Karpas-422 (cell line): ENCODE measurements around the gene MMD2. TPM values are rescaled to one million over a fixed set of nuclear protein-coding genes. Genes with fewer than 3 reads are reported as not detected.

Experiments used
- DNase-seq: peaks from one replicate; pipeline ENCODE4 v3.0.0-alpha.2; 2015
- H2AFZ ChIP-seq: fragments of 200-600 bp; sonication (generic); 2 replicates; pipeline ENCODE4 v1.6.1; 2014; ENCODE audit warnings: antibody characterized with exemption, low read length, mixed read lengths
- H3K27ac ChIP-seq: fragments of 200-600 bp; sonication (generic); 2 replicates; pipeline ENCODE4 v1.5.1; 2014; ENCODE audit warnings: mild to moderate bottlenecking, low read length, moderate library complexity
- H3K27me3 ChIP-seq: fragments of 200-600 bp; sonication (generic); 2 replicates; pipeline ENCODE4 v1.6.1; 2014; ENCODE audit warnings: low read length, mixed read lengths
- H3K36me3 ChIP-seq: fragments of 200-600 bp; sonication (generic); 2 replicates; pipeline ENCODE4 v1.6.1; 2014; ENCODE audit warnings: low read length, mixed read lengths; ENCODE audit not compliant: insufficient read depth
- H3K4me1 ChIP-seq: fragments of 200-600 bp; sonication (generic); 2 replicates; pipeline ENCODE4 v1.6.1; 2014; ENCODE audit warnings: mild to moderate bottlenecking, low read length, mixed read lengths
- H3K4me2 ChIP-seq: fragments of 200-600 bp; sonication (generic); 2 replicates; pipeline ENCODE4 v1.6.1; 2014; ENCODE audit warnings: low read length, low read depth, mild to moderate bottlenecking; ENCODE audit not compliant: poor library complexity, severe bottlenecking
- H3K4me3 ChIP-seq: fragments of 200-600 bp; sonication (generic); 2 replicates; pipeline ENCODE4 v1.5.1; 2014; ENCODE audit warnings: mild to moderate bottlenecking, antibody characterized with exemption, low read length, mixed read lengths
- H3K79me2 ChIP-seq: fragments of 200-600 bp; sonication (generic); 2 replicates; pipeline ENCODE4 v1.6.1; 2014; ENCODE audit warnings: mild to moderate bottlenecking, low read length, mixed read lengths
- H3K9ac ChIP-seq: fragments of 200-600 bp; sonication (generic); 2 replicates; pipeline ENCODE4 v1.6.0; 2014; ENCODE audit warnings: low read length
- H3K9me2 ChIP-seq: fragments of 200-600 bp; sonication (generic), shearing (Covaris generic); replicated peaks from 2 replicates; pipeline ENCODE4 v1.6.0; 2014; ENCODE audit warnings: mild to moderate bottlenecking, low read length, moderate library complexity; ENCODE audit not compliant: insufficient read depth
- H3K9me3 ChIP-seq: fragments of 300-700, 200-600 bp; sonication (generic); 2 replicates; pipeline ENCODE4 v1.6.1; 2014; ENCODE audit warnings: low read length, mixed read lengths
- H4K20me1 ChIP-seq: fragments of 200-600 bp; sonication (generic); 2 replicates; pipeline ENCODE4 v1.6.1; 2014; ENCODE audit warnings: mild to moderate bottlenecking, antibody characterized with exemption, low read length, low read depth; ENCODE audit not compliant: insufficient read depth
- total RNA-seq: library from RNA; depleted of rRNA; stranded (reverse); fragments of >200 nt; shearing (Covaris generic); gene quantifications from 2 replicates; pipeline ENCODE4 v1.2.3, GENCODE V29; 2014; ENCODE audit warnings: low replicate concordance

The MMD2 gene
- total RNA-seq, 1 experiment from 2014 or later = not detected

DNA sequence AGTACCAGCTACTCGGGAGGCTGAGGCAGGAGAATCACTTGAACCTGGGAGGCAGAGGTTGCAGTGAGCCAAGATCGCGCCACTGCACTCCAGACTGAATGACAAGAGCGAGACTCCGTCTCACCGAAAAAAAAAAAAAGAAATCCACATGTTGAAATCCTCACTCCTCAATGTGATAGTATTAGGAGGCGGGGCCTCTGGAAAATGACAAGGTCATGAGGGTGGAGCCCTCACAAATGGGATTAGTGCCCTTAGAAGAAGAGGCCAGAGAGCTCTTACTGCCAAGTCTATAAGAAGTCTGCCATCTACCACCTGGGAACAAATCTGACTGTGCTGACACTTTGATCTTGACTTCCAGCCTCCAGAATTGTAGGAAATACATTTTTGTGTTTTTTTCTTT lies 10.6 kb downstream of the MMD2 start:
- H3K4me2 ChIP-seq = no peak overlapping the region
- no peak overlapping the region for H2AFZ ChIP-seq
- H4K20me1 ChIP-seq = no peaks in the 10 kb centered on the region
- DNase-seq = no peak
- H3K4me3 ChIP-seq = no peak overlapping the region
- no peaks in the 10 kb centered on the region for H3K9me3 ChIP-seq
- no peak overlapping the region for H3K9ac ChIP-seq
- no peak overlapping the region for H3K27ac ChIP-seq
- no peaks in the 10 kb centered on the region for H3K9me2 ChIP-seq
- no peaks in the 10 kb centered on the region for H3K79me2 ChIP-seq
- H3K36me3 ChIP-seq = no peaks in the 10 kb centered on the region
- H3K4me1 ChIP-seq = no peaks in the 10 kb centered on the region
- H3K27me3 ChIP-seq = no peaks in the 10 kb centered on the region

DNA sequence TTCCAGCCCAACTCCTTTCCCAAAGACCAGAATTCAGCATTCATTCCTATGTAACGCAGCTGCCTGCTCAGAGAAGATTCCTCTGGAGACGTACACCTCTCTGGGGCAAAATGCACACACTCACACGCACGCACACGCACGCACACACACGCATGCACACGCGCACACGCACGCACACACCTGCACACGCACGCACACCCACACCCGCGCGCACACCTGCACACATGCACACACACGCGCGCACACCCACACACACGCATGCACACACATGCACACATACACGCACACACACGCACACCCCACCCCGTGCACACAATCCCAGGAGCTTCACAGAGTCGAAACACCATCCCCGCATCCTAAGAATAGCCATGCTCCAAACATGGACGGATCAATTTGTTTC lies 13.0 kb downstream of the MMD2 start:
- Histone ChIP-seq H3K9me2 (no peaks in the 10 kb centered on the region), H3K4me2 (no peak overlapping the region), H3K9ac (no peak overlapping the region), H4K20me1 (no peaks in the 10 kb centered on the region), H3K9me3 (no peaks in the 10 kb centered on the region), H3K27me3 (no peaks in the 10 kb centered on the region), H2AFZ (no peak overlapping the region), H3K79me2 (no peaks in the 10 kb centered on the region), H3K36me3 (no peaks in the 10 kb centered on the region), H3K4me3 (no peak overlapping the region), H3K27ac (no peak overlapping the region), H3K4me1 (no peaks in the 10 kb centered on the region)
- no peak for DNase-seq

DNA sequence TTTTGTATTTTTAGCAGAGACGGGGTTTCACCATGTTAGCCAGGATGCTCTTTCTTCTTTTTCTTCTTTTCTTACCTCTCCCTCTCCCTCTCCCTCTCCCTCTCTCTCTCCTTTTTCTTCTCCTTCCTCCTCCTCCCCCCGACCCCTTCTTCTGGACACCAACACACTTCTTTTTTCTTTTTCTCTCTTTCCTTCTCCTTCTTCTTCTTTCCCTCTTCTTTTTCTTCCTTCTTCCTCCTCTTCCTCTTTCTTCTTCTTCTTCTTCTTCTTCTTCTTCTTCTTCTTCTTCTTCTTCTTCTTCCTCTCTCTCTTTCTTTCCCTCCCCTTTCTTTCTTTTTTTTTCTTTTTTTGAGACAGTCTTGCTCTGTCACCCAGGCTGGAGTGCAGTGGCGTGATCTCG lies 14.0 kb downstream of the MMD2 start:
- Histone ChIP-seq H3K27ac (no peak overlapping the region), H3K36me3 (no peaks in the 10 kb centered on the region), H3K79me2 (no peaks in the 10 kb centered on the region), H3K27me3 (no peaks in the 10 kb centered on the region), H3K9ac (no peak overlapping the region), H3K9me3 (no peaks in the 10 kb centered on the region), H4K20me1 (no peaks in the 10 kb centered on the region), H3K4me1 (no peaks in the 10 kb centered on the region), H2AFZ (no peak overlapping the region), H3K9me2 (no peaks in the 10 kb centered on the region), H3K4me3 (no peak overlapping the region), H3K4me2 (no peak overlapping the region)
- no peak for DNase-seq

DNA sequence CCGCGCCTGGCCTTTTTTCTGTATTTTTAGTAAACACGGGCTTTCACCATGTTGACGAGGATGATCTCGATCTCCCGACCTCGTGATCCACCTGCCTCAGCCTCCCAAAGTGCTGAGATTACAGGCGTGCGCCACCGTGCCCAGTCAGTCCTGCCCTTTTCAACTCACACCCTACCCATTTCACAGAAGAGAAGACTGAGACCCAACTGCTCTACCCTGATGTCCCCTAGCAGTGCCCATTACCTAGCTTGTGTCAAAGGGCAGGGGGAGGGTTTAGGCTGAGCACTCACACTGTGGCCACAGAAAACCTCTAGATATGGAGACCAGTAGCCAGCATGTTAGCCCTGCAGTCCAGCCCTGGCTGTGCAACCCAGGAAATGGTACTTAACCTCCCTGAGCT lies 15.7 kb downstream of the MMD2 start:
- DNase-seq = no peak
- Histone ChIP-seq H4K20me1 (no peaks in the 10 kb centered on the region), H3K4me1 (no peaks in the 10 kb centered on the region), H3K9me2 (no peaks in the 10 kb centered on the region), H3K27me3 (no peaks in the 10 kb centered on the region), H3K4me3 (no peak overlapping the region), H3K27ac (no peak overlapping the region), H3K4me2 (no peak overlapping the region), H3K79me2 (no peaks in the 10 kb centered on the region), H2AFZ (no peak overlapping the region), H3K9ac (no peak overlapping the region), H3K9me3 (no peaks in the 10 kb centered on the region), H3K36me3 (no peaks in the 10 kb centered on the region)

DNA sequence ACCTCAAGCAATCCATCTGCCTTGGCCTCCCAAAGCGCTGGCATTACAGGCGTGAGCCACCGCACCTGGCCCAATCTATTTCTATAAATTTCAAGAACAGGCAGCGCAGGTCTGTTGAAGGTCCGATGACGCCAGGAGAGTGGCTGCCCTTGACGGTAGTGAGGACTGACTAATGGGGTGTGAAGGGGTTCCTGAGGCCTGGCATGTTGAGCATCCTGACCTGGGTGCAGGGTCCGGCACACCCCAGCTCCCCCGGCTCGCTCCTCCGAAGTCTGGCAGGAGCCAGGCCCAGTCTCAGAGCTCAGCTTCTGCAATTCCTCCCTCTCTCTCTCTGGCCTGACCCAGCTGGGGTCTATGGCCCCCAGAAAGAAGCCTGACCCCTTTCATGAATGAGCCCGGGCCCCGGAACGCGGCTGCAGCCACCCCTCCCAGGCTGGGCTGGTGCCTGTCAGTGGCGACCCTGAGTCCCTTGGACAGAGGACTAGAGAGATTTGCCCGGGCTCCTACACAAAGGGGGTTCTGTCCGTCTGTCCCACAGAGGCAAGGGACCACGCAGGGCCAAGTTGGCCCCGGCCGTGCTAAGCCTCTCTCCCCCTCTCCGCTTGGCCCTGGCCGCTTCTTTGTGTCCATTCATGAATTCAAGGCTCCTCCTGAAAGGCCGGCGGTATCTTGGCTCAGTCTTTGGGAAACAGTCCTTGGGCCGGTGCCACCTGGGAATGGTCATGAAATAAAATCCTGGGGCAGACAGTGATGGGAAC lies 18.8 kb downstream of the MMD2 start:
- Histone ChIP-seq H4K20me1 (no peaks in the 10 kb centered on the region), H3K9ac (no peak overlapping the region)

DNA sequence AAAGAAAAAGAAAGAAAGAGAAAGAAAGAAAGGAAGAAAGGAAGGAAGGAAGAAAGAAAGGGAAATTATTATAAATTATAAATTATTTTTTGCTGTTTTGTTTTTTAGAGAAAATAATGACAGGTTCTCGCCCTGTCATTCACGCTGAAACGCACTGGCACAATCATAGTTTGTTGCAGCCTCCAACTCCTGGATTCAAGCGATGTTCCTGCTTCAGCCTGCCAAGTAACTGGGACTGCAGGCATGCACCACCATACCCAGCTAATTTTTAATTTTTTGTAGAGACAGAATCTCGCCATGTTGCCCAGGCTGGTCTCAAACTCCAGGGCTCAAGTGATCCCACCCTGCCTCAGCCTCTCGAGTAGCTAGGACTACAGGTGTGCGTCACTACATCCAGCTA lies 21.6 kb downstream of the MMD2 start:
- no peak overlapping the region for H3K4me3 ChIP-seq

More for the DNA sequence above, 18.8 kb downstream of the MMD2 start:
- H3K9me3 ChIP-seq = no peaks in the 10 kb centered on the region
- no peaks in the 10 kb centered on the region for H3K79me2 ChIP-seq
- H3K9me2 ChIP-seq = no peaks in the 10 kb centered on the region
- no peak overlapping the region for H3K4me2 ChIP-seq
- H3K36me3 ChIP-seq = no peaks in the 10 kb centered on the region
- H3K4me1 ChIP-seq = no peaks in the 10 kb centered on the region
- H3K27me3 ChIP-seq = no peaks in the 10 kb centered on the region
- H3K4me3 ChIP-seq = no peak overlapping the region
- no peak overlapping the region for H3K27ac ChIP-seq
- DNase-seq = no peak
- no peak overlapping the region for H2AFZ ChIP-seq

DNA sequence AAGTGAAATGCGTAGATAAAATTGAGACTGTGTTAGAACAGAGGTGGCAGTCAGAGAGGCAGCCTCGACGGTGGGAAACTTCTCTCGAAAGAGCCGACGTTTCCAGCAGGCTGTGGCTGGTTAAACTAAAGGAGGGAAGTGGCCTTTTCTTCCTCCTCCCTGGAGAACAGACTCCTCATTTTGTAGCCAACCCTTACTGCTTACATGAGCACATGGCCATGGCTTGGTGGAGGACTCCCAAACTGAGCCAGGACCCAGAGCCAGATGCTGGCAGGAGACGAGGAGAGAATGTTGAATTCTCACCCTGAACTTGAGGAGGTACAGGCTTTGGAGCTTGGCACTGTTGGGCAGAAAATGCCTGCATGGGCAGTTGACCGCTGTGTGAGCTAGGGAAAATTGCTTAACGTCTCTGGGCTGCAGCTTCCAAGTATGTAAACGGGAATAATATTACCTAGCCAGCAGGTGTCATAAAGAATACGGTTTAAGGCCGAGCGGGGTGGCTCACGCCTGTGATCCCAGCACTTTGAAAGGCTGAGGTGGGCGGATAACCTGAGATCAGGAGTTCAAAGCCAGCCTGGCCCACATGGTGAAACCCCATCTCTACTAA lies 24.5 kb downstream of the MMD2 start:
- no peaks in the 10 kb centered on the region for H3K27me3 ChIP-seq
- no peak overlapping the region for H3K9ac ChIP-seq

More for the DNA sequence above, 21.6 kb downstream of the MMD2 start:
- Histone ChIP-seq H3K9me3 (no peaks in the 10 kb centered on the region), H3K27ac (no peak overlapping the region), H3K4me1 (no peaks in the 10 kb centered on the region), H3K4me2 (no peak overlapping the region), H2AFZ (no peak overlapping the region), H3K79me2 (no peaks in the 10 kb centered on the region), H3K27me3 (no peaks in the 10 kb centered on the region), H3K9ac (no peak overlapping the region), H3K36me3 (no peaks in the 10 kb centered on the region), H3K9me2 (no peaks in the 10 kb centered on the region), H4K20me1 (no peaks in the 10 kb centered on the region)
- DNase-seq = no peak

DNA sequence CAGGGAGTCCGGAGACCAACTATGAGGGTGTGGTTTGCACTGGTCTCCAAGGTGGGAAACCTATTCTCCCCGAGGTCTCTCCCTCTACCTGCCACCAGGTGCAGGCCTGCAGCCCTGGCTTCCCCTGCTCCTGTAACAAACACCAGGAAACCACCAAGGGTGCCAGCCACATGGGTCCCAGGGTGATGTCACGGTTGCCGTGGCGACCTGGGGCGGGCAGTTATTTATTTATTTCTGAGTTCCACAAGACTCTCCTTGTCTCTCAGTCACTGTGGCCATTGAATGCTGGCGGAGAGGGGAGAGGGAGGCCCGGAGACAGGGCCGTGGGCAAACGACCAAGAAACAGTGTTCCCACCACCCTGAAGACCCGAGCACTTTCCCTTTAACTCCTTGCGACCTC lies 27.0 kb downstream of the MMD2 start:
- no peaks in the 10 kb centered on the region for H4K20me1 ChIP-seq

More for the DNA sequence above, 24.5 kb downstream of the MMD2 start:
- no peak overlapping the region for H3K27ac ChIP-seq
- no peak overlapping the region for H2AFZ ChIP-seq
- no peak for DNase-seq
- H3K79me2 ChIP-seq = no peaks in the 10 kb centered on the region
- H3K4me1 ChIP-seq = no peaks in the 10 kb centered on the region
- H4K20me1 ChIP-seq = no peaks in the 10 kb centered on the region
- no peaks in the 10 kb centered on the region for H3K9me3 ChIP-seq
- H3K36me3 ChIP-seq = no peaks in the 10 kb centered on the region
- H3K4me2 ChIP-seq = no peak overlapping the region
- H3K4me3 ChIP-seq = no peak overlapping the region
- no peaks in the 10 kb centered on the region for H3K9me2 ChIP-seq

More for the DNA sequence above, 27.0 kb downstream of the MMD2 start:
- Histone ChIP-seq H3K4me3 (no peak overlapping the region), H3K27ac (no peak overlapping the region), H2AFZ (no peak overlapping the region), H3K9ac (no peak overlapping the region), H3K36me3 (no peaks in the 10 kb centered on the region), H3K9me2 (no peaks in the 10 kb centered on the region), H3K4me1 (no peaks in the 10 kb centered on the region), H3K9me3 (no peaks in the 10 kb centered on the region), H3K27me3 (no peaks in the 10 kb centered on the region), H3K79me2 (no peaks in the 10 kb centered on the region), H3K4me2 (no peak overlapping the region)
- no peak for DNase-seq
